GM18951 (cell line): ENCODE data around the gene SYTL2.

Experiments used
- POLR2A ChIP-seq: IDR thresholded peaks from 4 replicates; pipeline ENCODE4 v1.6.1; 2011; ENCODE audit warnings: mild to moderate bottlenecking; ENCODE audit not compliant: insufficient read length, insufficient read depth; ENCODE audit errors: extremely low read depth
- in situ Hi-C: fragments of 300-500 bp; cut with MboI; formaldehyde crosslinking; loops from one replicate; pipeline ENCODE4 v1.12.0; 2022; ENCODE audit warnings: low sequenced_read_pairs, mixed read lengths, inconsistent platforms; ENCODE audit not compliant: unreplicated experiment

SYTL2 gene

GRCh38 chr11:85819441-85819840 is 8.5 kb upstream of the SYTL2 start:
- in situ Hi-C loops = no loop called here
- no peak for TF ChIP-seq POLR2A

GRCh38 chr11:85815186-85815931 is 4.4 kb upstream of the SYTL2 start:
- in situ Hi-C loops = no loop called here

GRCh38 chr11:85813721-85814120 is 2.8 kb upstream of the SYTL2 start:
- in situ Hi-C loops = no loop called here
- TF ChIP-seq POLR2A = no peak

More at GRCh38 chr11:85815186-85815931, 4.4 kb upstream of the SYTL2 start:
- TF ChIP-seq POLR2A = no peak

- in situ Hi-C loops = no loop called here
- TF ChIP-seq POLR2A = no peak
Observed at GRCh38 chr11:85811624-85812023, 683 bp upstream of the SYTL2 start.

GRCh38 chr11:85810521-85810870 is 445 bp downstream of the SYTL2 start:
- in situ Hi-C loops = no loop called here
- no peak for TF ChIP-seq POLR2A

- TF ChIP-seq POLR2A = no peak
- in situ Hi-C loops = no loop called here
Observed at GRCh38 chr11:85809863-85810262, 1.1 kb downstream of the SYTL2 start.

- TF ChIP-seq POLR2A = no peak
- in situ Hi-C loops = no loop called here
Observed at GRCh38 chr11:85809191-85809590, 1.8 kb downstream of the SYTL2 start.

GRCh38 chr11:85806876-85807275 is 4.1 kb downstream of the SYTL2 start:
- in situ Hi-C loops = no loop called here
- no peak for TF ChIP-seq POLR2A

GRCh38 chr11:85806016-85806415 is 4.9 kb downstream of the SYTL2 start:
- no peak for TF ChIP-seq POLR2A
- in situ Hi-C loops = no loop called here

GRCh38 chr11:85805387-85805786 is 5.6 kb downstream of the SYTL2 start:
- in situ Hi-C loops = no loop called here
- no peak for TF ChIP-seq POLR2A

GRCh38 chr11:85803920-85804319 is 7.0 kb downstream of the SYTL2 start:
- in situ Hi-C loops = no loop called here
- no peak for TF ChIP-seq POLR2A

- in situ Hi-C loops = no loop called here
- TF ChIP-seq POLR2A = no peak
Observed at GRCh38 chr11:85803303-85803702, 7.6 kb downstream of the SYTL2 start.

GRCh38 chr11:85801527-85801926 is 9.4 kb downstream of the SYTL2 start:
- TF ChIP-seq POLR2A = no peak
- in situ Hi-C loops = no loop called here

- in situ Hi-C loops = no loop called here
- no peak for TF ChIP-seq POLR2A
Observed at GRCh38 chr11:85800595-85801342, 10.2 kb downstream of the SYTL2 start.

GRCh38 chr11:85799142-85799541 is 11.8 kb downstream of the SYTL2 start:
- in situ Hi-C loops = no loop called here
- no peak for TF ChIP-seq POLR2A

GRCh38 chr11:85798361-85798760 is 12.6 kb downstream of the SYTL2 start:
- in situ Hi-C loops = no loop called here

More at GRCh38 chr11:85798361-85798760, 12.6 kb downstream of the SYTL2 start:
- no peak for TF ChIP-seq POLR2A
